Left lung (tissue), 10 donors: ENCODE data around the gene KLRF2. TPM values are rescaled to one million over a fixed set of nuclear protein-coding genes. Genes with fewer than 3 reads are reported as not detected.
A peak's percentile ranks its signal among the peaks of the same experiment; 100 is the strongest.

Source experiments
- ATAC-seq: fragments of 200-7000 bp; cut with Tn5 transposase; one replicate; pipeline ENCODE4 v1.9.1; 2020; ENCODE audit warnings: moderate library complexity
- DNase-seq, 4 donors: peaks; one replicate each; pipeline ENCODE4 v3.0.0-alpha.2; 2013 to 2020
- H3K27ac ChIP-seq, 2 donors: fragments of 200-600 bp; sonication (generic) in 1 of 2; one replicate each; pipeline versions ENCODE4 v1.5.0 to v1.8.0; 2020 to 2021
- H3K27me3 ChIP-seq, 2 donors: fragments of 200-600 bp; sonication (generic) in 1 of 2; one replicate each; pipeline versions ENCODE4 v1.5.0 to v1.8.0; 2020 to 2021
- H3K36me3 ChIP-seq, 2 donors: fragments of 200-600 bp; sonication (generic) in 1 of 2; one replicate each; pipeline versions ENCODE4 v1.5.0 to v1.8.0; 2020 to 2021
- H3K4me1 ChIP-seq, 2 donors: fragments of 200-600 bp; one replicate each; pipeline ENCODE4 v1.8.0; 2021
- H3K4me3 ChIP-seq, 2 donors: fragments of 200-600 bp; sonication (generic) in 1 of 2; one replicate each; pipeline versions ENCODE4 v1.5.0 to v1.8.0; 2020 to 2021; ENCODE audit warnings: mild to moderate bottlenecking in 1 of 2
- H3K9me3 ChIP-seq, 2 donors: fragments of 200-600 bp; sonication (generic) in 1 of 2; one replicate each; pipeline versions ENCODE4 v1.5.0 to v1.8.0; 2020 to 2021
- CTCF ChIP-seq, 2 donors: fragments of 200-600 bp; sonication (generic) in 1 of 2; IDR thresholded peaks; one replicate each; pipeline versions ENCODE4 v1.5.0 to v1.8.0; 2021; ENCODE audit warnings: antibody characterized with exemption in 2 of 2
- intact Hi-C, 2 donors: fragments of 100-400 bp; cut with DNase I; formaldehyde crosslinking; loops; one replicate each; pipeline versions ENCODE4 v1.11.2 to v1.14.2; 2022
- polyA plus RNA-seq, 6 donors: library from polyadenylated mRNA; unstranded; fragments of 120-200 nt; gene quantifications; one replicate each; pipeline ENCODE4 v1.2.1, GENCODE V29; 2013; ENCODE audit not compliant: insufficient read length in 6 of 6
- total RNA-seq, 2 donors: library from RNA; stranded (reverse); fragmentation: NEBNext Ultra II Directional; extraction: Animal tissue kit (Norgen Biotek cat#: 25700); gene quantifications; one replicate each; pipeline ENCODE4 v1.2.1, GENCODE V29; 2021
- donor health status: DM: no; HTN: yes; CAD: no.
- donor health status: DM: no; HTN: no; CAD: no.

Gene KLRF2
- total and polyA plus RNA-seq, 8 donors = not detected

GRCh38 chr12:9922429-9922828 lies 41.1 kb downstream of the KLRF2 start:
- no peak for ATAC-seq
- no peak overlapping the region for H3K4me3 ChIP-seq
- intact Hi-C loops = no loop called here

GRCh38 chr12:9925705-9926393 lies 44.6 kb downstream of the KLRF2 start:
- no peaks in the 10 kb centered on the region for H3K36me3 ChIP-seq
- no peak overlapping the region for H3K27ac ChIP-seq
- no peak overlapping the region for H3K4me3 ChIP-seq
- peak in 1 of 2 donors; percentile 46 for TF ChIP-seq CTCF (IDR thresholded peaks at IDR 0.05)
- no peaks in the 10 kb centered on the region for H3K4me1 ChIP-seq
- H3K9me3 ChIP-seq = no peaks in the 10 kb centered on the region
- H3K27me3 ChIP-seq = no peaks in the 10 kb centered on the region
- peak; percentile 80 for ATAC-seq
- DNase-seq = peak in 2 of 4 donors; percentile 41 to 43
- intact Hi-C loops = loop anchor here in 1 of 2 donors (5.0 kb wide), 1 partner anchor 179 kb away; no protein-coding TSS in a partner anchor

More at GRCh38 chr12:9922429-9922828, 41.1 kb downstream of the KLRF2 start:
- no peak for DNase-seq
- Histone ChIP-seq H3K4me1 (no peaks in the 10 kb centered on the region), H3K9me3 (no peaks in the 10 kb centered on the region), H3K27ac (no peak overlapping the region), H3K27me3 (no peaks in the 10 kb centered on the region), H3K36me3 (no peaks in the 10 kb centered on the region)
- TF ChIP-seq CTCF (IDR thresholded peaks at IDR 0.05) = no peak

- TF ChIP-seq CTCF (IDR thresholded peaks at IDR 0.05) = no peak
- H3K36me3 ChIP-seq = no peaks in the 10 kb centered on the region
- H3K27me3 ChIP-seq = no peaks in the 10 kb centered on the region
- DNase-seq (no peak), ATAC-seq (no peak)
- H3K9me3 ChIP-seq = no peaks in the 10 kb centered on the region
- intact Hi-C loops = loop anchor here in 1 of 2 donors (5.0 kb wide), 1 partner anchor 180 kb away; no protein-coding TSS in a partner anchor
- H3K27ac ChIP-seq = no peak overlapping the region
- no peaks in the 10 kb centered on the region for H3K4me1 ChIP-seq
- H3K4me3 ChIP-seq = no peak overlapping the region
These were observed 45.6 kb downstream of the KLRF2 start for GRCh38 chr12:9926876-9927275.

GRCh38 chr12:9928607-9929006 lies 47.3 kb downstream of the KLRF2 start:
- intact Hi-C loops = loop anchor here in 1 of 2 donors (5.0 kb wide), 1 partner anchor 181 kb away; no protein-coding TSS in a partner anchor
- Histone ChIP-seq H3K27ac (no peak overlapping the region), H3K36me3 (no peaks in the 10 kb centered on the region), H3K27me3 (no peaks in the 10 kb centered on the region), H3K9me3 (no peaks in the 10 kb centered on the region), H3K4me1 (no peaks in the 10 kb centered on the region), H3K4me3 (no peak overlapping the region)
- DNase-seq (no peak), ATAC-seq (no peak)
- no peak for TF ChIP-seq CTCF (IDR thresholded peaks at IDR 0.05)

GRCh38 chr12:9931245-9931644 lies 50.0 kb downstream of the KLRF2 start:
- no peaks in the 10 kb centered on the region for H3K4me1 ChIP-seq
- H3K4me3 ChIP-seq = no peak overlapping the region
- intact Hi-C loops = no loop called here
- no peaks in the 10 kb centered on the region for H3K27me3 ChIP-seq
- TF ChIP-seq CTCF (IDR thresholded peaks at IDR 0.05) = no peak
- no peaks in the 10 kb centered on the region for H3K9me3 ChIP-seq
- H3K36me3 ChIP-seq = no peaks in the 10 kb centered on the region
- ATAC-seq (no peak), DNase-seq (no peak)
- no peak overlapping the region for H3K27ac ChIP-seq
